C4-2B (cell line): ENCODE measurements around the gene DOLK.

Source experiments
- ZFX ChIP-seq: fragments of 450-650 bp; IDR thresholded peaks from 2 replicates; pipeline ENCODE4 v1.6.1; 2017
- TF ChIP-seq, protein P1 (sequence below): fragments of 450-650 bp; conservative IDR thresholded peaks from 2 replicates; pipeline ENCODE4 v1.5.1; 2017; ENCODE audit warnings: mild to moderate bottlenecking

DNA sequence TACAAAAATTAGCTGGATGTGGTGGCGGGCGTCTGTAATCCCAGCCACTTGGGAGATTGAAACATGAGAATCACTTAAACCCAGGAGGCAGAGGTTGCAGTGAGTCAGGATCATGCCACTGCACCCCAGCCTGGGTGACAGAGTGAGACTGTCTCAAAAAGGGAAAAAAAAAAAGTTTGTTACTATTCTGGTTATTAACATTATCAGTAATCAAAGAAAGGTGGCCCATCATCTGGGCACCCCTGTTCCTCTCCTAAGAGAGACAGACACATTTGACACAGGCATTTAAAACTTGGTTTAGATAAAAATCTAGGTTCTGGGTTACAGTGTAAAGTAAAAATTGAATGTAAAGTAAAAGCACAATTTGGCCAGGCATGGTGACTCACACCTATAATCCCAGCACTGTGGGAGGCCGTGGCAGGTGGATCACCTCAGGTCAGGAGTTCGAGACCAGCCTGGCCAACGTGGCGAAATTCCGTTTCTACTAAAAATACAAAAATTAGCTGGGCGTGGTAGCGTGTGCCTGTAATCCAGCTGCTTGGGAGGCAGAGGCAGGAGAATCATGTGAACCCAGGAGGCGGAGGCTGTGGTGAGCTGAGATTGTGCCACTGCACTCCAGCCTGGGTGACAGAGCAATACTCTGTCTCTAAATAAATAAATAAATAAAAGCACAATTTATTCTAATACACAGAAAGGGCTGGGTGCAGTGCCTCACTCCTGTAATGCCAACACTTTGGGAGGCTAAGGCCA lies 43.4 kb downstream of the DOLK start:
- TF ChIP-seq, protein P1, sequence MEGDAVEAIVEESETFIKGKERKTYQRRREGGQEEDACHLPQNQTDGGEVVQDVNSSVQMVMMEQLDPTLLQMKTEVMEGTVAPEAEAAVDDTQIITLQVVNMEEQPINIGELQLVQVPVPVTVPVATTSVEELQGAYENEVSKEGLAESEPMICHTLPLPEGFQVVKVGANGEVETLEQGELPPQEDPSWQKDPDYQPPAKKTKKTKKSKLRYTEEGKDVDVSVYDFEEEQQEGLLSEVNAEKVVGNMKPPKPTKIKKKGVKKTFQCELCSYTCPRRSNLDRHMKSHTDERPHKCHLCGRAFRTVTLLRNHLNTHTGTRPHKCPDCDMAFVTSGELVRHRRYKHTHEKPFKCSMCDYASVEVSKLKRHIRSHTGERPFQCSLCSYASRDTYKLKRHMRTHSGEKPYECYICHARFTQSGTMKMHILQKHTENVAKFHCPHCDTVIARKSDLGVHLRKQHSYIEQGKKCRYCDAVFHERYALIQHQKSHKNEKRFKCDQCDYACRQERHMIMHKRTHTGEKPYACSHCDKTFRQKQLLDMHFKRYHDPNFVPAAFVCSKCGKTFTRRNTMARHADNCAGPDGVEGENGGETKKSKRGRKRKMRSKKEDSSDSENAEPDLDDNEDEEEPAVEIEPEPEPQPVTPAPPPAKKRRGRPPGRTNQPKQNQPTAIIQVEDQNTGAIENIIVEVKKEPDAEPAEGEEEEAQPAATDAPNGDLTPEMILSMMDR: no peak
- TF ChIP-seq ZFX: no peak
